Eye (tissue), 1 donor: ENCODE measurements around the gene SCN1B.
"Not testable (repeated sequence)": the region's sequence is repeated elsewhere in the genome, so short reads cannot be mapped to it uniquely, and the experiment has no call there.

Experiments
- DNase-seq: peaks from one replicate; pipeline ENCODE4 v3.0.0-alpha.2; 2015

SCN1B gene

DNA sequence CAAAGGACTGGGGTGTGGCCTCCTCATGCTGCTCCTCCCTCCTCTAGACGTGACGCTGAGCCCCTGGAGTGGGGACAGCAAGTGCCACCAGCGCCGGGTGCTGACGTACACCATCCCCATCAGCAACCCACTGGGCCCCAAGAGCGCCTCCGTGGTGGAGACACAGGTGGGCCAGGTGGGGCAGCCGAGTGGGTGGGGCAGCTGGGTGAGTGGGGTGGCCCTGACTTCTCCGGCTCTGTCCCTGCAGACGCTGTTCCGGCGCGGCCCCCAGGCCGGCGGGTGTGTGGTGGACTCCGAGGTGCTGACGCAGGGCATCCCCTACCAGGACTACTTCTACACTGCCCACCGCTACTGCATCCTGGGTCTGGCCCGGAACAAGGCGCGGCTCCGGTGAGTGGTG, 11.1 kb upstream of the SCN1B start:
- no peak for DNase-seq

DNA sequence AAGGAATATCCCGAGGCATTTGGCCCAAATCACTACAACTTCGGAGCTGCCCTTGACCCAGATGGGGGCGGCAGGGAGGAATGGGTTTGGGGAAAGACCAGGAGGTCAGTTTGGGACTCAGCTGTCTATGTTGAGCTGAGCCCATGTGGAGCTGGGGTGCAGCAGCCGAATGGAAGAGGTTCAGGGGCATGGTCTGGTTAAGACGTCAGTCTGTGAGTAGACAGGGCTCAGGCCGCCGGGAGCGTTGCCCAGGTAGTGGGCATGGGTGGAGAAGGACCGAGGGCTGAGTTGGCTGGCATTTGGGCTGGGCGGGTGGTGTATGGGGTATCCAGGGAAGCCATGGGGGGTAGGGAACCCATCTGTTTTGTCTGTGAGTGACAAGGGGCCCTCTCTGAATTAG, 9.3 kb upstream of the SCN1B start:
- DNase-seq, result no peak

DNA sequence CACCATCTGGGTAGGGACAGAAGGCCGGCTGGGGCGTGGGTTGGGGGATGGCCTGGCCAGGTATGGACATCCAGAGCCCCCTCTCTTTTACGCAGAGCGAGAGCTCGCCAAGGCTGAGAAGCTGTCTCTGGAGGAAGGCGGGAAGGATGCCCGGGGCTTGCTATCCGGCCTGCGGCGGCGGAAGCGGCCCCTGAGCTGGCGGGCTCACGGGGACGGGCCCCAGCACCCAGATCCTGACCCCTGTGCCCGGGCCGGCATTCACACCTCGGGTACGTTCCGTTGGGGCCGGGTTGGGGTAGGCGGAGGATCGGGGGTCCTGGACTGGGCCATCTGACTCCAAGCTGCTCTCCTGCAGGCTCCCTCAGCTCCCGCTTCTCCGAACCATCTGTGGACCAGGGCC, 8.7 kb upstream of the SCN1B start:
- DNase-seq, result no peak

DNA sequence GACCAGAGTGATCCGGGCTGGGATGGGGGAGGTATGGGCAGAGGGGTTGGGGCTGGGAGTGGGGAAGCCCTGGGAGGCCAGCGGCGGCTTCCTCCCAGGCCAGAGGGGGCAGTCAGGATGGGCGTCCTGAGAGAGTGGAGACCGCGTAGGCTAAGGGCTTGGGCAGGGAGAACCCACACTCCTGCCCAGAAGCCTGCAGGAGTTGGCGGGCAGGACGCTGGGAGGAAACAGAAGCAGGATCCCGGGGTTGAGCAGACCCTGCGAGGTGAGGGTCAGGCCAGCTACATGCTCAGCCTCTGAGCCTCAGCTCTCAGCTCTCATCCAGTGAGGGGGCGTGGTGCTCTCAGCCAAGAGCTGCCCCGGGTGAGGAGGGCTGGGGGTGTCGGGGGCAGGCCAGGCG, 7.8 kb upstream of the SCN1B start:
- DNase-seq, result no peak

DNA sequence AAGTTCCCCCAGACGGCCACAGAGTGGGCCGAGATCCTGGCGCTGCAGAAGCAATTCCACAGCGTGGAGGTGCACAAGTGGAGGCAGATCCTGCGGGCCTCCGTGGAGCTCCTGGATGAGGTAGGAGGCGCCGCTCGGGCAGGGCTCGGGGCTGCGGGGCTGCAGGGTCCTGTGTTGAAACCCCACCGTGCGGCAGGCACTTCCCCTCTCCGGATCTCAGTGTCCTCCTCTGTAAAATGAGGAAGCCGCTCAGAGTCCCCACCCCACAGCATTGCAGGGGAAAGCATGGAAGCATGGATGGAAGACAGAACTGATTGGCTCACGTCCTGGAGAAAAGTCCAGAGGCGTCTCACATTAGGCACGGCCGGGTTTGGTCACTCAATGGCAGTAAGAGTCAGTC, 6.8 kb upstream of the SCN1B start:
- no peak for DNase-seq

DNA sequence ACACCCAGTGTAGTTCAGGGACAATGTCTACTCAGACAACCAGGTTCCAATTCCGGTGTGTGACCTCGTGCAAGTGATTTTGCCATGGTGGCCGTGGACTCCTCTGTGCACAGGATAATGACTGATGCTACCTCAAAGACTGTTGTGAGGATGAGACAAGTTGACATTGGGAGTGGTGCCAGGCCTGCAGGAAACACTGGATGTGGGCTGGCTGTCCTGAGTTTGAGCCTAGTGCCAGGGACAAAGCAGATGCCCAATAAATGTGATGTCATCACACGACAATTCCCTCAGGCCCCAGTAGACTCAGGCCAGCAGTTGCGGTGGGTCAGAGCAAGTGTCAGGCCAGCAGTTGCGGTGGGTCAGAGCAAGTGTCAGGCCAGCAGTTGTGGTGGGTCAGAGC, 6.2 kb upstream of the SCN1B start:
- no peak for DNase-seq

DNA sequence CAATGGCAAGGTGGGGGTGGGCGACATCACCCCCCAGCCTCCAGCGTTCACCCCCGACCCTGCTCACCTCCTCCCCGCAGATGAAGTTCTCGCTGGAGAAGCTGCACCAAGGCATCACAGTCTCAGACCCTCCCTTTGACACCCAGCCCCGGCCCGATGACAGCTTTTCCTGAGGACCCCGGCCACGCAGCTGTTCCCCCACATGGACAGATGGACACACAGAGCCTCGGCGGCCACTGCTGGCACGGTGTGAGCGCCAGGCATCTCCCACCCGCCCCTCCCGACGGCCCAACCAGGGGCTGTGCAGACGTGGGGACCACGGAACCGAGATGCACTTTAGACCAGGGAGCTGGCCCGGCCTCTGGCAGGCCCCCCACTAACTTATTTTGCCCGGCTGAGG, 4.3 kb upstream of the SCN1B start:
- no peak for DNase-seq

DNA sequence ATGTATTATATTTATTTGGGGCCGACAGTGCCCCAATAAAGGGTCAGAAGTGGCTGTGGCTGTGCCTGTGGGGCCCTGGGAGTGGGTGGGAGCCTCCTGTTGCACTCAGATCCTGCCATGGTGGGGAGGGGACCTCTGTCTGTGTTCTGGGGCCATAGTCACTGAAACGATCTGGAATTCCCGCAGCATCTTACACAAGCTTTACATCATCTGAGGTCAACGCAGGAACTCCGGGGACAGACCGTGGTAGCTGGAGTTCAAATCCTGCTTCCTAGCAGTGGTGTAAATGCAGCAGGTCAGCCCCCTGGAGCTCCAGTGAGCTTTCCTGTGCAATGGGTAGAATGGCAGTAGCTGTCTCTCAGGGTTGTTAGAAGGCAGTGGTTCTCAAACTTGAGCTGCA, 3.9 kb upstream of the SCN1B start:
- DNase-seq, result no peak

DNA sequence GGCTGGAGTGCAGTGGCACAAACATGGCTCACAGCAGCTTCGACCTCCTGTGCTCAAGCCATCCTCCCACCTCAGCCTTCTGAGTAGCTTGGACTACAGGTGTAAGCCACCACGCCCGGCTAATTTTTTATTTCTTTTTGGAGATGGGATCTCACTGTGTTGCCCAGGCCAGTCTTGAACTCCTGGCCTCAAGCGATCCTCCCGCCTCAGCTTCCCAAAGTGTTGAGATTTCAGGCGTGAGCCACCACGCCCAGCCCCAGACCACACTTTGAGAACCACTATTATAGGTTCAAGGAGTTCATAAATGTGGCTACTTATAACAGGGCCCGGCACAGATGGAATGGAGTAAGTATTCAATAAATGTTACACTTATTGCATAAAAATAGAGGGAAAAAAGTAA, 3.3 kb upstream of the SCN1B start:
- no peak for DNase-seq

DNA sequence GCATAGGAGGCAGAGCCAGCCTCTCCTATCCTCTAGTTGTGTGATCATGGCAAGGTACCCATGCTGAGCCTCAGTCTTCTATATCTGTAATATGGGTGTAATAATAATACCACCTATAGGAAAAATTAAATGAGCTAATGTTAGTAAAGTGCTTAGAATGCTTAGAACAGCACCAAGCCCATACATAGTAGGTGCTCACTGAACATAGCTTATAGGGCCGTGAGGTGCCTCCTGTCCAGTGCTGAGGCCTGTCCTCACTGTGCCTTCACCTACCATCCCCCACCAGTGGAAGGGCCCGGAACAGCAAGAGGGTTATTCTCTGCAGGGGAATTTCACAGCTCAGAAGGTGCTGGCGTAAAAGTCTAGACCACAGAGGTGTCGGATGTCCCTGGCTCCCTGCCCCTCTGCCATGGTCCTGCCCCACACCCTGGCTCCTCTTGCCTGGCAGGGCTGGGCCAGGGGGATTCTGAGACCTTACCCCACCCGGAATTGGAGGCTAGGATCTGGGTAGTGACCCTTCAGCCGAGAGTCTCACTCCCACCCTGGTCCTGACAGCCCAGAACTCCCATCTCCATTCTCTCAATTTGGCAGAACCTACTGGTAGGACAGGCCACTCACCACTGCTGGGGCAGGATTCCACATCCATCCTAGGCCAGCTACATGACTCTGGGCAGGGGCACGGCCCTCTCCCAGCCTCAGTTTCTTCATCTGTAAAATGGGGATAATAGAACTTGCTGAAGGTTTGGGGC, 2.2 kb upstream of the SCN1B start:
- no peak for DNase-seq

DNA sequence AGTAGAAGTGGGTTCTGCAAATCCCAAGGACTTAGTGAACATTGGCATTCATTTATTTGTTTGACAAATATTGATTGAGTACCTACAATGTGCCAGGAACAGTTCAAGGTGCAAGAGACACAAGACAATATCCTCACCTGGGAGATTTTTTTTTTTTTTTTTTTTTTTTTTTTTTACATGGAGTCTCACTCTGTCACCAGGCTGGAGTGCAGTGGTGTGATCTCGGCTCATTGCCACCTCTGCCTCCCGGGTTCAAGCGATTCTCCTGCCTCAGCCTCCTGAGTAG, 1.7 kb upstream of the SCN1B start:
- DNase-seq, result not testable (repeated sequence)

DNA sequence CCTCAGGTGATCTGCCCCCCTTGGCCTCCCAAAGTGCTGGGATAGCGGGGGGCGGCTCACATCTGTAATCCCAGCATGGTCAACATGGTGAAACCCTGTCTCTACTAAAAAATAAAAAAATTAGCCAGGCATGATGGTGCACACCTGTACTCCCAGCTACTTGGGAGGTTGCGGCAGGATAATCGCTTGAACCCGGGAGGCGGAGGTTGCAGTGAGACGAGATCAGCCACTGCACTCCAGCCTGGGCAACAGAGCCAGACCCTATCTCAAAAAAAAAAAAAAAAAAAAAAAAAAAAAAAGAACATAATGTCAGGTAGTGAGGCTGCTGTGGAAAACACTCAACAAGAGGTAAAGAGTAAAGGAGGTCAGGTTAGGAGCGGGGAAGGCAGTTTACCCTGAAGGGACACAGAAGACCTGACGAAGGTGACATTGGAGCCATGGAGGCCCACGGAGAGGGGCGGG, 964 bp upstream of the SCN1B start:
- DNase-seq, result not testable (repeated sequence)

DNA sequence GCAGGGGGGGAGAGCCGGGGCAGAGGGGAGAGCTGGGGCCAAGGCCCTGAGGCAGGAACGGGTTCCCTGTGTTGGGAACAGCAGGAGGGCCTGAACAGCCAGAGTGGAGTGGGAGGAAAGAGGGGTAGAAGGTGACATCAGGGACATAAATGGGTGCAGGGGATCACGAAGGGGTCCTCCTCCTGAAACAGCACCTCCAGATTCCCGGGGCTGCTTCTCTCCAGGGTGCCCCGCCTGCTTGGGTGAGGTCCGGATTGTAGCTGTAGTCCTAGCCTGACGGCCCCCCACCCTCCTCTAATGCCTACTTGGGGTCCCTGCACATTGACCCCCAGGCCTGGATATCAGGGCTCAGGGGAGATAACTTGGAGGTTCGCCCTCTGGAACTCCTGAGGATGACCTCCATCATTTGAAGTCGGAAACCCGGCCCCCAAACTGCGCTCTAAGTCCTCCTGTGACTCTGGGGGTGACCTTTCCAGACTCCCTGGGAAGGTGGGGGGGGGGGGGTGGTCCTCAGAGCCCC, 473 bp upstream of the SCN1B start:
- peak; percentile 50 for DNase-seq

DNA sequence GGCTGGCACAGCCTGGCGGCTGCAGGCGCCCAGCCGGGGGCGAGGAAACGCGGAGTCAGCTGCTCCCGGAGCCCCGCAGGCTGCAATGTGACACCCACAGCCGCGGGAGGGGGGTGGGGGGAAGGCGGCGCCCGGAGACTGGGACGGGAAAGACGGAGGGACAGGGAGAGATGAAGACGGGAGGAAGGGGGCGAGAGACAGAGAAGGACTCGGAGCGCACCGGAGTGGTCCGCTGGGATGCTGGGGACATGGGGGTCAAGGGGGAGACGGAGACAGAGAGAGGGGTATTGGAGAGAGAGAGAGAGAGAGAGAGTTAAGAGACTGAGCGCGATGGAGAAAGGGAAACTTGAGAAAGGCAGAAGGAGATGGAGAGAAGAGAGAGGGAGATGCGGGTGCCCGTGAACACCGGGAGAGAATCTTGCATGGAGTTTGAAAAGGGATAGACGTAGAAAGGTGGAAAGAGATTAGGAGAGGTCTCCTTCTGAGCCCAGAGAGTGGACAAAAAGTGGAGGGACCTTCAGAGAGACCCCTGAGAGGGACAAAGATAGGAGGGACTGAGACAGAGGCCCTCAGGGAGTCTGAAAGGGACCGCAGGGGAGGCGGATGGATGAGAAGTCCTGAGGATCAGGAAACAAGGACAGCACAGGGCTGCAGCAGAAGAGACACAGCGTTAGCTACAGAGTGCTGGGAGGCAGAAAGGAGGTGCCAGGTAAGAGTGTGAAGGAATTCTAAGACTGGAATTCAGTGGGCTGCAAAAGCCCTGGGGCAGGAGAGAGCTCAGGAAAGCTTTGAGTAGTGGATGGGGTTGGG, 1.0 kb downstream of the SCN1B start:
- peak; percentile 63 for DNase-seq

DNA sequence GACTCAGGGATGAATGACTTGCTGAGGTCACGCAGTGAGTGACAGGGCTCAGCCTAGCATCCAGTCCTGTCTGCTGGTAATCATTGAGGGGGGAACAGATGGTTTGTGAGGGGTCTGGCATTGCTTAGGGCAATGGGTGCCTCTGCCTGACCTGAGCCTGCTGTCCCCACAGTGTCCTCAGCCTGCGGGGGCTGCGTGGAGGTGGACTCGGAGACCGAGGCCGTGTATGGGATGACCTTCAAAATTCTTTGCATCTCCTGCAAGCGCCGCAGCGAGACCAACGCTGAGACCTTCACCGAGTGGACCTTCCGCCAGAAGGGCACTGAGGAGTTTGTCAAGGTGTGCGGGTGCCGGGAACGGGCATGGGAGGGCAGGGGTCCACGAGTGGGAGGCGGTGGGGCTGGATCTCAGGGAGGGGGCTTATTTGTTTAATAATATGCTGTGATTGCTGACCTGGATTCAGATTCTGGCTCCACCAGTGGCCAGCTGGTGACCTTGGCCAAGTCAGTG, 2.1 kb downstream of the SCN1B start:
- no peak for DNase-seq

DNA sequence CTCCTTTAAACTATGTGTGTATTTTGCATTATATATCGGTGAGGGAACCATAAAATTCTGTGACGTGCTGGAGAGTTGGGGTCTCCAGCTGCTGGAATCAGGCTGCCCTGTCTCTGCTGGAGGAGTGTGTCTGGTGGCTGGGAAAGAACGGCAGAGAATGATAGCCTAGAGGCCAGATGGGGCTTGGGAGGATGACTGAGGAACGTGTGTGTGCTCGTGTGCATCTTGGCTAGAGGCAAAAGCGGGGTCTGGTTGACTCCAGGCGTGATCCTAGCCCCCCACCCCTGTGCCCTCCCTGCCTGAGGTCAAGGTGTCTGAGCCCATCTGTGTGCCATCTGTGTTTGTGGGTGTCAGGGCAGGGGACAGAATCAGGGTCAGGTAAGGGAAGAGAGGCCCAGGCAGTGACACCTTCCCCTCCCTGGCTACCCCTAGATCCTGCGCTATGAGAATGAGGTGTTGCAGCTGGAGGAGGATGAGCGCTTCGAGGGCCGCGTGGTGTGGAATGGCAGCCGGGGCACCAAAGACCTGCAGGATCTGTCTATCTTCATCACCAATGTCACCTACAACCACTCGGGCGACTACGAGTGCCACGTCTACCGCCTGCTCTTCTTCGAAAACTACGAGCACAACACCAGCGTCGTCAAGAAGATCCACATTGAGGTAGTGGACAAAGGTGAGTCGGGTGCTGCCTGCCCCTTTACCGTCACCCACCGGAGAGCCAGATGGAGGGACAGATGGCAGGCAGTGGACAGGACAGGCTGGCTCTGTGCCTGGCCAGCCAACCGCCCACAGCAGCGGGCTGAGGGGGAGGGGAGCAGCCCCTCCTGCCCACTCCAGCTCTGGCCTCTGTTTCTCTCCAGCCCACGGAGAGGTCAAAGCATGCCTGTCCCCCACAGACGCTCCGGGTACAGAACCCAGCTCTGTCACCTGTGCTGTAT, 3.1 kb downstream of the SCN1B start:
- DNase-seq, result no peak

DNA sequence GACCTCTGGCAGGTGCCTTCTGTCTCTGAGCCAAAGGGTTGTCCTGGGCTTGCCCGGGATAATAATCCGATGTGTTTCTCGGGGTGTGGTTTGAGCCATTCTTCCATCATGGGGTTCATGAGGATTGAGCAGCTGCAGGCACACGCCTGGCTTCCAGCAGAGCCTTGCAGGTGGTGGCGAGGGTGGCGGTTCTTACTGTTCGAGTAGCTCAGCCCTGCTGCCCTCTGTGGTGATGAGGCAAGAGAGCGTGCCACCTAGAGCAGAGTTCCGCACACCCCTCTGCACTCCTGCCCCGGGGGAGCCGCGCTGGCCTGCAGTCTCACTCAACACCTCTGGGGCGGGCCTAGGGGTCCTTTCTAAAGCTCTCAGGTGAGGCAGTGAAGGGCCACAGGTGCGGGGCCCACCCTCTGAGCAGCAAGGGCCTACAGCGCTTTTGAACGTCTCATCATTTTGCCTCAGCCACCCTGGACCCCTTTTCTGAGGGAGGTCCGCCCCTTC, 3.8 kb downstream of the SCN1B start:
- no peak for DNase-seq

DNA sequence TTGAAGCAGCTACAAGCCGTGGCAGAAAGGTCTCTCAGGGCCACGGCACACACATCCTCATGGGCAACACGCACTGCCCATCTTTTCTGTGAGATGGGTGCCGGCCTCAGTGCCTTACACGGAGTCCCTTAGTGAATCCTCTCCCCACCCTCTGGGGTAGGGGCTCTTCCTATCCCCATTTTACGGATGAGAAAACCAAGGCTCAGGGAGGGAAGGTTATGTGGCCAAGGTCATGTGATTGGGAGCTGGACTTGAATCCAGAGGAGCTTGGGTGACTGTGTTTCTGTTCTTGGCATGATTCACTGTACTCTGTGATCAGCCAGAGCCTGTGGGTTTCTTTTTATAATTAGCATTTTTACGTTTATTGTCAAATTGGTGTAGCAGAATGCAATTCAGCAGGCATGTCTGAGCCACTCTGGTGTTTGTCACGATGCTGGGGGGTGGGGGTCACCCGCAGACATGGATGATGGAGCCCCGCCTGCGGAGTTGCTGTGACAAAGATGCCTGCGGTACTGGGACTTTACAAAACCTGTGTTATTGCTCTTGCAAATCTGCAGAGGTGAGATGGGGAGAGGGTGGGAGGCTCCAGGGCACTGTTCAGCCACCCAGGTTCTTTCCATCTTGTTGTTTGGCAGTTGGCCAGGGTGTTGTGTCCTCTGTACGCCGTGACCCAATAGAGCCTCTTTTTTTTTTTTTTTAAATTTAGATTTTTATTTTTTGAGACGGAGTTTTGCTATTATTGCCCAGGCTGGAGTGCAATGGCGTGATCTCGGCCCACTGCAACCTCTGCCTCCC, 4.5 kb downstream of the SCN1B start:
- DNase-seq, result no peak

DNA sequence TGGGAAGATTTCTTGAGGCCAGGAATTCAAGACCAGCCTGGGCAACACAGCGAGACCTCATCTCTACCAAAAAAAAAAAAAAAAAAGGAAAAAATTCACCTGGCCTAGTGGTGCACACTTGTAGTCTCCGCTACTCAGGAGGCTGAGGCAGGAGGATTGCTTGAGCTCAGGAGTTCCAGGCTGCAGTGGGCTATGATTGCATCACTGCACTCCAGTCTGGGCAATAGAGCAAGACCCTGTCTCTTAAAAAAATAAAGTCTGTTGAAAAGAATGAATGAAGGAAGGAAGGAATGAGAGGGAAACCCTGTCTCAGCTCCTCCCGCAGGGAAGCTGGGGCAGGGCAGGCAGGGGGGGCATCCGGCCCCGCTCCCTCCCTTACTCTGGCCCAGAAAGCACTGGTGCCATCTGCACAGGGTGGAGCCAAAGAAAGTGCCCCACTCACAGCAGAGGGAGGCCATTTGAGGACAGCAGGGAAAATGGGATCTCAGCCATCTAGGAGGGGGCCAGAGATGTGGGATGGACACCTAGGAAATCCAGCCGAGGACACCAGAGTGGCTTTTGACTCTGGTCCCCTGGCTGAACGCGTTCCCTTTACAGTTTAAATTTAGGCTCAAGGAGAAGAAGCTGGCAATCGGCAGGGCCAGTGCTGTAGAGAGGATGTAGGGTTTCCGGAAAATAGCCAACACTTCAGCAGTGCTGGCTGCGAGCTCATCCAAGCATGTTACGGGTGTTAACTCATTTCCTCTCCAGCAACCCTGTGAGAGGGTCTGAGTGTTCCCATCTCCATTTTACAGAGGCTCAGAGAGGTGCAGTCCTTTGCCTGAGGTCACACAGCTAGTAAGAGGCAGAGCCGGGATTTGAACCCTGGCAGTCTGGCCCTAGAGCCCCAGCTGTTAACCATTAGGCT, 7.7 kb downstream of the SCN1B start:
- no peak for DNase-seq

DNA sequence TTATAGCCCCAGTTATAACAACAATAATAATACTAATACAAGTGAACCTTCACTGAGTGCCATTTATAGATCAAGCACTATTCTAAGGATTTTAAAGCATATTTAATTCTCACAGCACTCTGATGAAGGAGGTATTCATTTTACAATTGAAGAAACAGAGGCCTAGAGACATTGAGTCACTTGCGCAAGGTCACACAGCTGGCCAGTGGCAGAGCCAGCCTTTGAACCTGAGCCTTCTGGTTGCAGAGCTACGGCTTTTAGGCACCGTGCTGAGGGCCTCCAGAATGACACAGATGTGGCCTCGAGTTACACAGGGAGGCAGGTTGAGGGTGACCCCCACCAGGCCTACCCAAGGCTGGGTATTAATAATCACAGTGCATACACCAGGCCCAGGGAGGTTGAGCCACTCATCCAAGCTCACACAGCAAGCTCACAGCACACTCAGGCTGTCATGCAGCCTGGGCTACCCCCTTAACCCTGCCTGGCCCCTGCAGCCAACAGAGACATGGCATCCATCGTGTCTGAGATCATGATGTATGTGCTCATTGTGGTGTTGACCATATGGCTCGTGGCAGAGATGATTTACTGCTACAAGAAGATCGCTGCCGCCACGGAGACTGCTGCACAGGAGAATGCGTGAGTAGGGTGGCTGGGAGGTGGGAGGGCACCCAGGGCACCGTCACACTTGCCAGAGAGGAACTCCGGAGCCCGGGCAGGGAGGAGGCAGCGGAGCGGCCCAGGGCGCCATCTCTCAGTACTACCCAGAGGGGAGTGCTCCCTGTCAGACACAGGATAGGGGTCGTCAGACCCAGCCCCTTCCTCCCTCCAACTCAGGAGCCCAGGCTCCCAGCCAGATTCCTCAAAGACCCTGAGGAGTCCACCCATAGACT, 8.6 kb downstream of the SCN1B start:
- peak; percentile 30 for DNase-seq
